HEK293 (cell line): Measurements from ENCODE around the gene GPR161.
A peak's percentile ranks its signal among the peaks of the same experiment; 100 is the strongest.

Experiments
- CTCF ChIA-PET: fragments of 350-600 bp; formaldehyde crosslinking; extraction: SDS; loops from one replicate; lab custom pipeline; 2021; ENCODE audit warnings: antibody characterized with exemption; lab: Yijun Ruan, JAX
- POLR2A ChIA-PET: fragments of 300-600 bp; formaldehyde crosslinking; extraction: SDS; loops from one replicate; lab custom pipeline; 2020; ENCODE audit warnings: antibody characterized with exemption, inconsistent platforms; lab: Yijun Ruan, JAX
- H3K27ac ChIP-seq: fragments of 200-500 bp; sonication (Bioruptor generic); 2 replicates; pipeline ENCODE4 v1.5.1; 2014; ENCODE audit warnings: low read depth, low read length, control low read depth, inconsistent platforms; ENCODE audit errors: extremely low read depth
- H3K36me3 ChIP-seq, 2 experiments: fragments of 200-500 bp in 1 of 2; sonication (Bioruptor generic) in 1 of 2; 1 replicate in 1 of 2; 2 replicates in 1 of 2; pipeline ENCODE4 v1.5.1; 2014 to 2017; ENCODE audit warnings: inconsistent platforms in 2 of 2, low read length in 2 of 2; ENCODE audit not compliant: control insufficient read depth in 2 of 2, insufficient read depth in 1 of 2
- H3K4me1 ChIP-seq: fragments of 200-500 bp; sonication (Bioruptor generic); 2 replicates; pipeline ENCODE4 v1.5.1; 2014; ENCODE audit warnings: mild to moderate bottlenecking, low read length, inconsistent platforms; ENCODE audit not compliant: control insufficient read depth, insufficient read depth
- H3K4me3 ChIP-seq: 2 replicates; pipeline ENCODE4 v1.5.1; 2011; ENCODE audit warnings: low read depth, mild to moderate bottlenecking, control low read depth, low read length, moderate library complexity
- H3K9me3 ChIP-seq: fragments of 200-500 bp; sonication (Bioruptor generic); 2 replicates; pipeline ENCODE4 v1.5.1; 2014; ENCODE audit warnings: low read depth, low read length, inconsistent platforms; ENCODE audit not compliant: control insufficient read depth, insufficient read depth
- KLF9 ChIP-seq: fragments of 450-650 bp; formaldehyde crosslinking; IDR thresholded peaks from 2 replicates; pipeline ENCODE4 v1.5.1; 2016; ENCODE audit warnings: missing biosample characterization, missing genetic modification characterization, low read depth
- PRDM1 ChIP-seq: fragments of 450-650 bp; formaldehyde crosslinking; IDR thresholded peaks from 2 replicates; pipeline ENCODE4; 2016; ENCODE audit warnings: missing biosample characterization, missing genetic modification characterization
- YY2 ChIP-seq: fragments of 450-650 bp; formaldehyde crosslinking; IDR thresholded peaks from 2 replicates; pipeline ENCODE4 v1.5.1; 2016; ENCODE audit warnings: missing biosample characterization, missing genetic modification characterization
- ZFP37 ChIP-seq: fragments of 450-650 bp; formaldehyde crosslinking; IDR thresholded peaks from 2 replicates; pipeline ENCODE4 v1.5.1; 2016; ENCODE audit warnings: missing biosample characterization, missing genetic modification characterization
- ZNF132 ChIP-seq: fragments of 450-650 bp; formaldehyde crosslinking; IDR thresholded peaks from 2 replicates; pipeline ENCODE4 v1.5.1; 2017; ENCODE audit warnings: missing biosample characterization, missing genetic modification characterization, borderline replicate concordance
- ZNF239 ChIP-seq: fragments of 450-650 bp; formaldehyde crosslinking; IDR thresholded peaks from 2 replicates; pipeline ENCODE4 v1.5.1; 2016; ENCODE audit warnings: missing biosample characterization, missing genetic modification characterization
- ZNF266 ChIP-seq: fragments of 450-650 bp; formaldehyde crosslinking; IDR thresholded peaks from 2 replicates; pipeline ENCODE4 v1.5.1; 2016; ENCODE audit warnings: missing biosample characterization, missing genetic modification characterization, low read depth
- ZNF629 ChIP-seq: fragments of 450-650 bp; formaldehyde crosslinking; IDR thresholded peaks from 2 replicates; pipeline ENCODE4 v1.5.1; 2017; ENCODE audit warnings: missing biosample characterization, missing genetic modification characterization
- TF ChIP-seq, protein P1 (sequence below): fragments of 450-650 bp; formaldehyde crosslinking; IDR thresholded peaks from 2 replicates; pipeline ENCODE4 v1.5.1; 2016; ENCODE audit warnings: missing biosample characterization, missing genetic modification characterization
- TF ChIP-seq, protein P2 (sequence below): fragments of 450-650 bp; formaldehyde crosslinking; IDR thresholded peaks from 2 replicates; pipeline ENCODE4 v1.5.1; 2017; ENCODE audit warnings: missing biosample characterization, missing genetic modification characterization
- TF ChIP-seq, protein P3 (sequence below): fragments of 450-650 bp; formaldehyde crosslinking; IDR thresholded peaks from 2 replicates; pipeline ENCODE4 v1.5.1; 2017; ENCODE audit warnings: missing biosample characterization, missing genetic modification characterization
- TF ChIP-seq, protein P4 (sequence below): fragments of 450-650 bp; formaldehyde crosslinking; conservative IDR thresholded peaks from 2 replicates; pipeline ENCODE4 v1.5.1; 2016; ENCODE audit warnings: low read depth, missing biosample characterization, missing genetic modification characterization
- TF ChIP-seq, protein P5 (sequence below): fragments of 450-650 bp; formaldehyde crosslinking; optimal IDR thresholded peaks from 2 replicates; pipeline ENCODE3; 2016; ENCODE audit warnings: missing biosample characterization, mild to moderate bottlenecking, missing genetic modification characterization

Gene GPR161

DNA sequence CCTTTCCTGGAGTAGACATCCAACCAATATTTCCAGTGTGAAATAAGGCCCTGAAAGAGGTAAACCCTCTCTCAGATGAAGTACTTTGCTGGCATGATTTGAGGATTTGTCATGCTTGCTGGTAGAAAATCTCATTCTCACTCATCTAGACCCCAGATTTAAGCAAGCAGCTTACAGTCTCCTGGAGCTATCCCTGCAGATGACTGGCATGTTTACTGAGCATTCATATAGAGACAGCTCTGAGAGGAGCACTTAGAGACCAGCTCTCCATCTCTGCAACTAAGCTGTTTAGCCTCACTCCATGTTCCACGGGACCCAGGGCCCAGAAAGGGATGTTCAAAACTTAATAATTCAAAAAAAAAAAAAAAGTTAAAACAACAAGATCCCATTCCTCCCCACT, 34.2 kb downstream of the GPR161 start:
- Histone ChIP-seq H3K9me3 (no peaks in the 10 kb centered on the region), H3K4me1 (no peaks in the 10 kb centered on the region), H3K36me3 (peaks cover 0 to 34% of the 10 kb centered on the region in 2 experiments; a peak in 1 of 3 replicates), H3K27ac (no peak overlapping the region), H3K4me3 (no peak overlapping the region)
- ChIA-PET CTCF (interaction anchor here (0.9 to 3.7 kb wide), 3 partner anchors 17 to 27 kb away, joined by 3 to 19 read pairs (median 3); no protein-coding TSS in a partner anchor), POLR2A (no interaction called here)
- TF ChIP-seq ZNF266 (tag by site-specific recombination) (no peak), YY2 (no peak), ZNF132 (tag by site-specific recombination) (no peak), ZNF629 (tag by site-specific recombination) (no peak), ZNF239 (tag by site-specific recombination) (no peak)
- TF ChIP-seq, protein P1, sequence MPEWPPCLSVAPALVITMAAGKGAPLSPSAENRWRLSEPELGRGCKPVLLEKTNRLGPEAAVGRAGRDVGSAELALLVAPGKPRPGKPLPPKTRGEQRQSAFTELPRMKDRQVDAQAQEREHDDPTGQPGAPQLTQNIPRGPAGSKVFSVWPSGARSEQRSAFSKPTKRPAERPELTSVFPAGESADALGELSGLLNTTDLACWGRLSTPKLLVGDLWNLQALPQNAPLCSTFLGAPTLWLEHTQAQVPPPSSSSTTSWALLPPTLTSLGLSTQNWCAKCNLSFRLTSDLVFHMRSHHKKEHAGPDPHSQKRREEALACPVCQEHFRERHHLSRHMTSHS = no peak
- TF ChIP-seq, protein P2, sequence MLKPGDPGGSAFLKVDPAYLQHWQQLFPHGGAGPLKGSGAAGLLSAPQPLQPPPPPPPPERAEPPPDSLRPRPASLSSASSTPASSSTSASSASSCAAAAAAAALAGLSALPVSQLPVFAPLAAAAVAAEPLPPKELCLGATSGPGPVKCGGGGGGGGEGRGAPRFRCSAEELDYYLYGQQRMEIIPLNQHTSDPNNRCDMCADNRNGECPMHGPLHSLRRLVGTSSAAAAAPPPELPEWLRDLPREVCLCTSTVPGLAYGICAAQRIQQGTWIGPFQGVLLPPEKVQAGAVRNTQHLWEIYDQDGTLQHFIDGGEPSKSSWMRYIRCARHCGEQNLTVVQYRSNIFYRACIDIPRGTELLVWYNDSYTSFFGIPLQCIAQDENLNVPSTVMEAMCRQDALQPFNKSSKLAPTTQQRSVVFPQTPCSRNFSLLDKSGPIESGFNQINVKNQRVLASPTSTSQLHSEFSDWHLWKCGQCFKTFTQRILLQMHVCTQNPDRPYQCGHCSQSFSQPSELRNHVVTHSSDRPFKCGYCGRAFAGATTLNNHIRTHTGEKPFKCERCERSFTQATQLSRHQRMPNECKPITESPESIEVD (tag by site-specific recombination) = no peak

DNA sequence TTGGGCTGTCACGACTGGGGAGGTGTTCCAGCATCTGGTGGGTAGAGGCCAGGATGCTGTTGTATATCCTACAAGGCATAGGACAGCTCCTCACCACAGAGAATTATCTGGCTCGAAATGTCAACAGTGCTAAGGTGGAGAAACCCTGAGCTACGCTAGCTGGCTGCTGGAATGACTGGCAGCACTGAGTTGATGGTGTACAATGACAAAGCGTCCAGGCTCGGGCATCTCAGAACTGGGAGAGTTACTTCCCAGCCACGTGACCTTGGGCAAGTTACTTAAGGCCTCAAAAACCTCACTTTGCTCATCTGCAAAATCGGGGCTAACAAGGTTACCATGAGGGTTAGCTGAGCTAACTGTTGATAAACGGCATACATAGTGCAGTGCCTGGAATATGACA, 35.4 kb downstream of the GPR161 start:
- ChIA-PET POLR2A (no interaction called here), CTCF (interaction anchor here (0.6 to 3.7 kb wide), 5 partner anchors 18 to 529 kb away, joined by 3 to 19 read pairs (median 6); no protein-coding TSS in a partner anchor)
- no peak overlapping the region for H3K4me3 ChIP-seq
- H3K9me3 ChIP-seq = no peaks in the 10 kb centered on the region
- H3K36me3 ChIP-seq = peaks cover 0 to 46% of the 10 kb centered on the region in 2 experiments; a peak in 1 of 3 replicates
- TF ChIP-seq, protein P3, sequence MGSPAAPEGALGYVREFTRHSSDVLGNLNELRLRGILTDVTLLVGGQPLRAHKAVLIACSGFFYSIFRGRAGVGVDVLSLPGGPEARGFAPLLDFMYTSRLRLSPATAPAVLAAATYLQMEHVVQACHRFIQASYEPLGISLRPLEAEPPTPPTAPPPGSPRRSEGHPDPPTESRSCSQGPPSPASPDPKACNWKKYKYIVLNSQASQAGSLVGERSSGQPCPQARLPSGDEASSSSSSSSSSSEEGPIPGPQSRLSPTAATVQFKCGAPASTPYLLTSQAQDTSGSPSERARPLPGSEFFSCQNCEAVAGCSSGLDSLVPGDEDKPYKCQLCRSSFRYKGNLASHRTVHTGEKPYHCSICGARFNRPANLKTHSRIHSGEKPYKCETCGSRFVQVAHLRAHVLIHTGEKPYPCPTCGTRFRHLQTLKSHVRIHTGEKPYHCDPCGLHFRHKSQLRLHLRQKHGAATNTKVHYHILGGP = no peak
- TF ChIP-seq ZFP37 (tag by site-specific recombination) = no peak
- no peaks in the 10 kb centered on the region for H3K4me1 ChIP-seq
- H3K27ac ChIP-seq = no peak overlapping the region

DNA sequence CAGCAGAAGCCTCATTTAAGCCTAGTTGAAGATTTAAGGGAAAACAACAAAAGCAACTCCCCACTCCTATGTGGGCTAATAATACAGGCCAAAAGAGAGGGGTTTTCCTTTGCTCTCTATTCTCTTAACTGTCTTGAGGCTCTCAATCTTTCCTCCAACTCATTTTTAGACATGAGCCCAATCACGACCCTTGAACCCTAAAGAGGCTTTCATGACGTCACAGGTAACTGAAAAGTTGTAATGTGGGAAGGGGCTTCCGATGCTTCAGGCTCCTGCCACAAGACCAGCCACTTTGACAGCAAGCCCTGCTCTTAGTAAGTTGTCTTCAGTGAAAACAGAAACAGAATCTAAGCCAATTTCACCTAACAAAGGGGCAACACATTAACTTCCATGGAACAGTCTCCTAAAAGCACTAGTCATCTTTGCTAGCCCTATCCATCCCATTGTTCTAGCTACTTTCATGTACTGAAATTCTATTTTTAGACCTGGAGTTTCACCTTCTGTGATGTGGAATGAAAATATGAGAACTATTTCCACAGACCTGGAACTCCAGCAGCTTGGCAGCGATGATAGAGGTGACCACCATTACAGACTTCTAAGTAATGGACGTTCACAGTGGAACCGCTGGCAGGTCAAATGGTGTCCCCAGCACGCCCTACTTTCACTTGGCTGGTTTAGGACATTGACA, 36.3 kb downstream of the GPR161 start:
- no peak overlapping the region for H3K27ac ChIP-seq
- H3K4me3 ChIP-seq = no peak overlapping the region
- CTCF ChIA-PET = interaction anchor here (1.4 kb wide), 1 partner anchor 45 kb away, joined by 6 read pairs; no protein-coding TSS in a partner anchor
- peaks cover 0 to 50% of the 10 kb centered on the region in 2 experiments; a peak in 1 of 3 replicates for H3K36me3 ChIP-seq
- H3K9me3 ChIP-seq = no peaks in the 10 kb centered on the region
- H3K4me1 ChIP-seq = no peaks in the 10 kb centered on the region
- TF ChIP-seq PRDM1 = 0 out of 2 replicates have a peak, but pooled peaks have one; percentile 17
- TF ChIP-seq KLF9 (tag by site-specific recombination) = no peak
- POLR2A ChIA-PET = no interaction called here

DNA sequence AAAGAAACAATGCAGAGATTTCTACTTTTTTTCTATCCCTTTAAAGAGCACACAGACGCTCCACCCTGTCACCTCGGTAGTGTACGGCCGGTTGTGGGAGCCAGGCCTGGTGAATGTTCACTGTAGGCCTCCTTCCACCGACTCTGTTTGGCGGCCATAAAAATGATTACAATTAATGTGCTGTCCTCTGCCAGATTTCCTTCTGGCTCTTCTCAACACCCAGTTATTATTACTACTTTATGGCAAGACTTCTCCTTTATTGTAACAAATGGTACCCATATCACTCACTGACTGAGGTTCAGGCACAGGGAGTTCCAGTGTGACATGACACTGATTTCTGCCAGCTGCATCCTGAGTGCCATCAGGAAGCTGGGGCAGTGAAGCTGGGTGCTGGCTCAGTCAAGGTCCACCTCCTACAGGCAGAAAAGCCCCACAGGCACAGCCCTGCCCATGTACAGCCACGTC, 37.4 kb downstream of the GPR161 start:
- TF ChIP-seq, protein P4, sequence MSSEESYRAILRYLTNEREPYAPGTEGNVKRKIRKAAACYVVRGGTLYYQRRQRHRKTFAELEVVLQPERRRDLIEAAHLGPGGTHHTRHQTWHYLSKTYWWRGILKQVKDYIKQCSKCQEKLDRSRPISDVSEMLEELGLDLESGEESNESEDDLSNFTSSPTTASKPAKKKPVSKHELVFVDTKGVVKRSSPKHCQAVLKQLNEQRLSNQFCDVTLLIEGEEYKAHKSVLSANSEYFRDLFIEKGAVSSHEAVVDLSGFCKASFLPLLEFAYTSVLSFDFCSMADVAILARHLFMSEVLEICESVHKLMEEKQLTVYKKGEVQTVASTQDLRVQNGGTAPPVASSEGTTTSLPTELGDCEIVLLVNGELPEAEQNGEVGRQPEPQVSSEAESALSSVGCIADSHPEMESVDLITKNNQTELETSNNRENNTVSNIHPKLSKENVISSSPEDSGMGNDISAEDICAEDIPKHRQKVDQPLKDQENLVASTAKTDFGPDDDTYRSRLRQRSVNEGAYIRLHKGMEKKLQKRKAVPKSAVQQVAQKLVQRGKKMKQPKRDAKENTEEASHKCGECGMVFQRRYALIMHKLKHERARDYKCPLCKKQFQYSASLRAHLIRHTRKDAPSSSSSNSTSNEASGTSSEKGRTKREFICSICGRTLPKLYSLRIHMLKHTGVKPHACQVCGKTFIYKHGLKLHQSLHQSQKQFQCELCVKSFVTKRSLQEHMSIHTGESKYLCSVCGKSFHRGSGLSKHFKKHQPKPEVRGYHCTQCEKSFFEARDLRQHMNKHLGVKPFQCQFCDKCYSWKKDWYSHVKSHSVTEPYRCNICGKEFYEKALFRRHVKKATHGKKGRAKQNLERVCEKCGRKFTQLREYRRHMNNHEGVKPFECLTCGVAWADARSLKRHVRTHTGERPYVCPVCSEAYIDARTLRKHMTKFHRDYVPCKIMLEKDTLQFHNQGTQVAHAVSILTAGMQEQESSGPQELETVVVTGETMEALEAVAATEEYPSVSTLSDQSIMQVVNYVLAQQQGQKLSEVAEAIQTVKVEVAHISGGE (tag by site-specific recombination) = no peak
- TF ChIP-seq, protein P5, sequence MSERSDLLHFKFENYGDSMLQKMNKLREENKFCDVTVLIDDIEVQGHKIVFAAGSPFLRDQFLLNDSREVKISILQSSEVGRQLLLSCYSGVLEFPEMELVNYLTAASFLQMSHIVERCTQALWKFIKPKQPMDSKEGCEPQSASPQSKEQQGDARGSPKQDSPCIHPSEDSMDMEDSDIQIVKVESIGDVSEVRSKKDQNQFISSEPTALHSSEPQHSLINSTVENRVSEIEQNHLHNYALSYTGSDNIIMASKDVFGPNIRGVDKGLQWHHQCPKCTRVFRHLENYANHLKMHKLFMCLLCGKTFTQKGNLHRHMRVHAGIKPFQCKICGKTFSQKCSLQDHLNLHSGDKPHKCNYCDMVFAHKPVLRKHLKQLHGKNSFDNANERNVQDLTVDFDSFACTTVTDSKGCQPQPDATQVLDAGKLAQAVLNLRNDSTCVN (tag by site-specific recombination) = no peak
- H3K4me3 ChIP-seq = no peak overlapping the region
- H3K4me1 ChIP-seq = no peaks in the 10 kb centered on the region
- H3K36me3 ChIP-seq = peaks cover 0 to 48% of the 10 kb centered on the region in 2 experiments; a peak in 1 of 3 replicates
- POLR2A ChIA-PET = no interaction called here
- CTCF ChIA-PET = no interaction called here
- H3K27ac ChIP-seq = no peak overlapping the region
- H3K9me3 ChIP-seq = no peaks in the 10 kb centered on the region
